ENCODE results near the gene PLEKHN1.

- TF ChIP-seq POLR2AphosphoS5 (IDR thresholded peaks at IDR 0.05; ENCODE audit: insufficient read depth, low read depth, low read length) (no peak), CTCF (IDR thresholded peaks at IDR 0.05; ENCODE audit: extremely low read depth in 1 of 2, insufficient read depth in 1 of 2, low read depth in 1 of 2, low read length in 2 of 2) (no peak)
Observed at GRCh38 chr1:970973-971730, 4.9 kb downstream of the PLEKHN1 start.

Data from endothelial cell of umbilical vein (primary cell).